NT2/D1 (cell line): ENCODE results near the gene ZNF326.
"Not testable (repeated sequence)": the region's sequence is repeated elsewhere in the genome, so short reads cannot be mapped to it uniquely, and the experiment has no call there.

Source experiments
- DNase-seq: peaks from one replicate; pipeline ENCODE4 v3.0.0-alpha.2; 2011; ENCODE audit warnings: low read depth, low spot score
- H3K27me3 ChIP-seq: 2 replicates; pipeline ENCODE4 v1.6.0; 2011; ENCODE audit warnings: mild to moderate bottlenecking; ENCODE audit not compliant: insufficient read length, insufficient read depth
- H3K36me3 ChIP-seq: 2 replicates; pipeline ENCODE4 v1.6.1; 2011; ENCODE audit warnings: mild to moderate bottlenecking, low read length, mixed read lengths; ENCODE audit not compliant: insufficient read depth, insufficient read length
- H3K4me1 ChIP-seq: 2 replicates; pipeline ENCODE4 v1.5.1; 2011; ENCODE audit not compliant: insufficient read depth, insufficient read length
- H3K4me3 ChIP-seq: 2 replicates; pipeline ENCODE4 v1.5.1; 2011; ENCODE audit warnings: low read depth; ENCODE audit not compliant: insufficient read length
- H3K9ac ChIP-seq: 2 replicates; pipeline ENCODE4 v1.6.0; 2011; ENCODE audit warnings: low read depth; ENCODE audit not compliant: insufficient read length
- H3K9me3 ChIP-seq: 2 replicates; pipeline ENCODE4 v1.5.1; 2011; ENCODE audit warnings: mild to moderate bottlenecking, low read length; ENCODE audit not compliant: insufficient read depth
- SUZ12 ChIP-seq: IDR thresholded peaks from 2 replicates; pipeline ENCODE4 v1.6.1; 2011; ENCODE audit not compliant: insufficient read length, insufficient read depth; ENCODE audit errors: extremely low read depth
- YY1 ChIP-seq: IDR thresholded peaks from 2 replicates; pipeline ENCODE4 v1.6.1; 2011; ENCODE audit not compliant: insufficient read length, insufficient read depth
- ZNF274 ChIP-seq: IDR thresholded peaks from 2 replicates; pipeline ENCODE4 v1.6.1; 2011; ENCODE audit warnings: mild to moderate bottlenecking, low read depth, low read length

The ZNF326 gene

DNA sequence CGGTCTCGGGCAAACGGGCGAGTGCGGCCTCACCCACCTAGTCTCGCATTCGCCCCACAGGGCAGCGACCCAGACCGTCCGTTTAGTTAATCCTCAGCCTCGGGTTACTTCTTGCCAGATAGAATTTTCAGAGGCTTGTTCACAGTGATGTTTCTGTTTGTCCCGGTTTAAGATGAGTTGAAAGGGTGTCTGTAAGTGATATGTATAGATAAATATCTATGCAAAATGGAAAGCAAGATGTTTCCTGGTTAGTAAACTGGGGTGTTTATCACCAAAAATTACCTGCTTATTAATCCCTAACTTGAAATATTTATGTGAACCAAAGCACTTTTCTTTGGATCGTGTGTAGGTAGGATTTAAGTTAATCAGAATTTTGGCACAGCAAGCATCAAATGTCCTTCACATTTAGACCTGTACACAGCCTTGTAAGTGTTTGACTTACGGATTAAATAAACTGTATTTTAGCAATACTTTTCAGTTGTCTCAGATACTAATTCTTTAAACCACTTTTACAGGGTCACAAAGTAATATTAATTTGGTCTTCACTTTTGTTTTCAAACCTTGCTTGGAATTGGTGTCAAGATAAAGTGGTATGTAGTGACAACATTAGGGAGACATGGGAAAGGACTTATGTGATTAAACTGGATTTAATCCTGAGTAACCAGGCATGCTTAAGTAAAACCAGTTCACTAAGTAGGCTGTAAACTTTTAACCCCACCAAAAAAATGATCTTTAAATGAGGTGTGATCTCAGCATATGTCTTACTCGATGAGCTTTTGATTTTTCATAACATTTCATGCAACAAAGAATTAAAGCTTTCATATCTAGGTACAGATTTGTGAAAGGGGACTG is 914 bp downstream of the ZNF326 start:
- Histone ChIP-seq H3K27me3 (no peaks in the 10 kb centered on the region), H3K9ac (peak overlapping the region; percentile 85), H3K4me1 (no peaks in the 10 kb centered on the region), H3K36me3 (peaks cover 35% of the 10 kb centered on the region), H3K4me3 (peak overlapping the region; percentile 72), H3K9me3 (no peaks in the 10 kb centered on the region)
- no peak for TF ChIP-seq YY1
- no peak for TF ChIP-seq SUZ12
- no peak for TF ChIP-seq ZNF274
- peak; percentile 11 for DNase-seq

GRCh38 chr1:89996450-89997110 is 1.7 kb downstream of the ZNF326 start:
- Histone ChIP-seq H3K4me1 (no peaks in the 10 kb centered on the region), H3K9ac (peak overlapping the region; percentile 85), H3K27me3 (no peaks in the 10 kb centered on the region), H3K4me3 (peak overlapping the region; percentile 72), H3K9me3 (no peaks in the 10 kb centered on the region), H3K36me3 (peaks cover 38% of the 10 kb centered on the region)
- TF ChIP-seq ZNF274 (no peak), SUZ12 (no peak), YY1 (no peak)
- DNase-seq = no peak

DNA sequence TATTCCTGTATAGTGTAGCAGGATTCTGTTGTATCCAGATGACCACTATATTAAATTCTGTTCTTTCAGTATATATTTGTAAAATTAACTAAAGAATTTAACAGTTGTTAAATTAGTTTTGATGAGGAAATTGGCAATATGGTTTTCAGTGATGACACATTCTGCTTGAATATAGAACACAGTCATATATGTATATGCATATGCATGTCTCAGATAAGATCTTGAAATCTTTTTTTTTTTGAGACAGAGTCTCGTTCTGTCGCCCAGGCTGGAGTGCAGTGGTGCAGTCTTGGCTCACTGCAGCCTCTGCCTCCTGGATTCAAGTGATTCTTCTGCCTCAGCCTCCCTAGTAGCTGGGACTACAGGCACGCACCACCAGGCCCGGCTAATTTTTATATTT is 2.2 kb downstream of the ZNF326 start:
- DNase-seq, H3K9ac ChIP-seq, H3K27me3 ChIP-seq, H3K4me3 ChIP-seq, H3K9me3 ChIP-seq, H3K4me1 ChIP-seq: not testable (repeated sequence)
- H3K36me3 ChIP-seq = peaks cover 38% of the 10 kb centered on the region

DNA sequence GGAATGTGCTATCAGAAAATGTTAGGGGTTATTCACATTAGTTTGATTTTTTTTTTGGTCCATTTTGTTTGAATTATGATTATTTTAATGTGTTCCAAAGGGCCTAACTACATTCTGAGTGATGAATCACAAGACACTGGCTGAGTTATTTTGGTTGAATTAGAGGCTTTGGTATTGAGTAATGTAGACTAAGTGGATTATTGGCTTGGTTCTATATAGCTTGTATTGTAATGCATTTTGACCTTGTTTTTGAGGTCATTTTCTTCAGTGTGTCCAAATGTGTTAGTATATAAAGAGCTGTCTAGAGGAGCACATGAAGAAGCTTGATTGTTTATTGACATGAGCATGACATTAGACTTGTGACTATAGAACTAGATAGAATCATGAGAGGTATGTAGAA is 3.4 kb downstream of the ZNF326 start:
- Histone ChIP-seq H3K27me3 (no peaks in the 10 kb centered on the region), H3K4me1 (no peaks in the 10 kb centered on the region), H3K9ac (no peak overlapping the region), H3K9me3 (no peaks in the 10 kb centered on the region), H3K36me3 (peaks cover 38% of the 10 kb centered on the region), H3K4me3 (no peak overlapping the region)
- TF ChIP-seq SUZ12 = no peak
- TF ChIP-seq YY1 = no peak
- TF ChIP-seq ZNF274 = no peak
- no peak for DNase-seq

- no peaks in the 10 kb centered on the region for H3K9me3 ChIP-seq
- peaks cover 38% of the 10 kb centered on the region for H3K36me3 ChIP-seq
- H3K9ac ChIP-seq = no peak overlapping the region
- H3K4me1 ChIP-seq = no peaks in the 10 kb centered on the region
- no peaks in the 10 kb centered on the region for H3K27me3 ChIP-seq
- DNase-seq = no peak
- H3K4me3 ChIP-seq = no peak overlapping the region
- no peak for TF ChIP-seq SUZ12
- TF ChIP-seq YY1 = no peak
- TF ChIP-seq ZNF274 = no peak
Observed at GRCh38 chr1:89999208-89999607, 4.3 kb downstream of the ZNF326 start.

- Histone ChIP-seq H3K36me3 (peaks cover 38% of the 10 kb centered on the region), H3K4me3 (no peak overlapping the region), H3K27me3 (no peaks in the 10 kb centered on the region), H3K9ac (no peak overlapping the region), H3K4me1 (no peaks in the 10 kb centered on the region), H3K9me3 (no peaks in the 10 kb centered on the region)
- no peak for DNase-seq
- TF ChIP-seq SUZ12 (no peak), YY1 (no peak), ZNF274 (no peak)
Observed at GRCh38 chr1:89999628-90000027, 4.7 kb downstream of the ZNF326 start.

GRCh38 chr1:90000934-90001676 is 6.2 kb downstream of the ZNF326 start:
- H3K4me1 ChIP-seq = no peaks in the 10 kb centered on the region
- no peak overlapping the region for H3K9ac ChIP-seq
- H3K4me3 ChIP-seq = no peak overlapping the region
- DNase-seq = no peak
- H3K9me3 ChIP-seq = no peaks in the 10 kb centered on the region
- H3K36me3 ChIP-seq = peaks cover 52% of the 10 kb centered on the region
- no peak for TF ChIP-seq YY1
- no peak for TF ChIP-seq SUZ12
- no peak for TF ChIP-seq ZNF274
- no peaks in the 10 kb centered on the region for H3K27me3 ChIP-seq
